Transverse colon (tissue), 4 donors: ENCODE measurements around the gene AP4S1. TPM values are rescaled to one million over a fixed set of nuclear protein-coding genes. Genes with fewer than 3 reads are reported as not detected.
A peak's percentile ranks its signal among the peaks of the same experiment; 100 is the strongest.

ENCODE experiments used
- DNase-seq: peaks from one replicate; pipeline ENCODE4 v3.0.0-alpha.2; 2019
- H3K27ac ChIP-seq, 4 donors: fragments of 200-600 bp; sonication (generic); 2 replicates each; pipeline ENCODE4 v1.5.1; 2016 to 2018; ENCODE audit warnings: inconsistent platforms in 4 of 4
- H3K27me3 ChIP-seq: fragments of 200-600 bp; sonication (generic); 2 replicates; pipeline ENCODE4 v1.5.1; 2017; ENCODE audit warnings: inconsistent platforms
- H3K36me3 ChIP-seq, 4 donors: fragments of 200-600 bp; sonication (generic); 2 replicates each; pipeline ENCODE4 v1.5.1; 2017 to 2019; ENCODE audit warnings: inconsistent platforms in 4 of 4
- H3K4me1 ChIP-seq, 4 donors: fragments of 200-600 bp; sonication (generic); 2 replicates each; pipeline ENCODE4 v1.5.1; 2017 to 2020; ENCODE audit warnings: inconsistent platforms in 4 of 4
- H3K4me3 ChIP-seq, 4 donors: fragments of 200-600 bp; sonication (generic); 1 replicate in 1 of 4; 2 replicates in 3 of 4; pipeline versions ENCODE4 v1.5.1 to v1.6.1; 2017 to 2019; ENCODE audit warnings: inconsistent platforms in 4 of 4
- H3K9me3 ChIP-seq, 2 donors: fragments of 200-600 bp; sonication (generic); 2 replicates each; pipeline ENCODE4 v1.5.1; 2017 to 2019; ENCODE audit warnings: inconsistent platforms in 2 of 2
- CTCF ChIP-seq, 5 experiments: fragments of 200-600 bp in 3 of 5; fragments of 450-650 bp in 2 of 5; sonication (generic) in 3 of 5; IDR thresholded peaks; 1 replicate in 2 of 5; 2 replicates in 3 of 5; pipeline ENCODE4 v1.5.1; 2016 to 2017; ENCODE audit warnings: antibody characterized with exemption in 5 of 5, inconsistent platforms in 3 of 5, mild to moderate bottlenecking in 2 of 5, moderate library complexity in 1 of 5
- EP300 ChIP-seq: sonication (generic); formaldehyde crosslinking; IDR thresholded peaks from one replicate; pipeline ENCODE4 v1.6.1; 2017; ENCODE audit warnings: antibody characterized with exemption, low read depth
- POLR2A ChIP-seq: fragments of 450-650 bp; IDR thresholded peaks from one replicate; pipeline ENCODE4 v1.6.1; 2016; ENCODE audit warnings: antibody characterized with exemption, mild to moderate bottlenecking, moderate library complexity
- POLR2AphosphoS5 ChIP-seq, 3 donors: sonication (generic); formaldehyde crosslinking; IDR thresholded peaks; one replicate each; pipeline ENCODE4 v1.6.1; 2016; ENCODE audit warnings: antibody characterized with exemption in 3 of 3
- WGBS, 2 donors: methylation state at CpG; one replicate each; pipeline ENCODE4 v1.1.5; 2018; ENCODE audit warnings: low coverage in 1 of 2; 5-methylcytosine and 5-hydroxymethylcytosine counted together
- in situ Hi-C, 4 donors: fragments of 200-750 bp; cut with MboI; loops; one replicate each; pipeline versions ENCODE4 v1.15.0 to v1.15.1; 2017; ENCODE audit warnings: low sequenced_read_pairs in 3 of 4, low pct_ligation_motif_present in 1 of 4, low pct_unique_long_range_greater_than_20kb in 1 of 4
- intact Hi-C: fragments of 100-400 bp; cut with DNase I; formaldehyde crosslinking; loops from one replicate; pipeline ENCODE4 v1.15.1; 2023; ENCODE audit warnings: low total_unique reads
- total RNA-seq, 4 donors: library from RNA; depleted of rRNA; stranded (reverse); fragments of >200 nt; gene quantifications; one replicate each; pipeline ENCODE4 v1.1.0, GENCODE V29; 2016

The AP4S1 gene
- total RNA-seq, 4 donors from 2014 or later = 0.60 to 9.8 (median 4.6) TPM

GRCh38 chr14:31024010-31024480, 1.4 kb upstream of the AP4S1 start:
- intact Hi-C loops (no loop called here), in situ Hi-C loops (no loop called here)
- TF ChIP-seq CTCF (IDR thresholded peaks at IDR 0.05) (no peak), POLR2A (no peak)
- DNase-seq = no peak
- Histone ChIP-seq H3K27me3 (no peaks in the 10 kb centered on the region), H3K4me1 (peaks cover 0 to 38% (median 24%) of the 10 kb centered on the region in 4 donors), H3K9me3 (no peaks in the 10 kb centered on the region), H3K27ac (peak overlapping the region; percentile 94 to 100 (median 98)), H3K36me3 (no peaks in the 10 kb centered on the region), H3K4me3 (peak overlapping the region in 2 of 4 donors; percentile 91 to 92)

DNA sequence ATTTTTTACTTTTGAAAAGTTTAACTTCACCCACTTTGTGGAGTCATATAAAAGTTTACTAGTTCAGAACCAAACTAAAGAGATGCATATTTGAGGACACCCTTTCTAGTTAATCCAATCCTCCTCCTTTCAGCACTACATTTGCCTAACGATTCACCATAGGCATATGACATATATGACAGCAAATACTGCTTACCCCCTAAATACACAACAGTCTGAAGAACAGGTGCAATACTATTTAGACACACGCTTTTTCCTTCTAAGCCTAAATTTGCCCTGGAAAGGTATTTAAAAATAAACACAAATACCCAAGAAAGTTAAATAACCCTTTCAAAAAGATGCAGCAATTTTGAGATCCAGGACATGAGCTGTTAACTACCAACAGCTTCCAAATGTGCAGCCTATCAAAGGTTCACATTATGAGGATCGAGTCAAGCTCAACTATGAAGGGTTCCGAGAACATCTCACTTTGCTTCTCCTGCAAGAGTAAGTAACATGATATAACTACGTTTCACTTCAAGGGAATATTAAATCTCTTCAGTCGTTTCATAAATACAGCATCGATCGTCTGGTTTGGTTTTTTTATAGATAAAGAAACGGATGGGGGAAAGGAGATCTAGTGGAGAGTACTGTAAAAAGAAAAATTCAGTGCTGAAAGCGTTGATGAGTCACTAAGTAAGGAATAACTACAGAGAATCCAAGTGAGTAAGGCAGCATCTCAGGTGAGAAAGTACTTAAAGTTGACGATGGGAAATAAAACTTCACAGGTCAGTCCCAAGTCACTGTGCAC, 677 bp upstream of the AP4S1 start:
- Histone ChIP-seq H3K9me3 (no peaks in the 10 kb centered on the region), H3K27me3 (no peaks in the 10 kb centered on the region), H3K4me1 (peaks cover 0 to 38% (median 24%) of the 10 kb centered on the region in 4 donors), H3K4me3 (peak overlapping the region; percentile 69 to 99 (median 92)), H3K36me3 (no peaks in the 10 kb centered on the region), H3K27ac (peak overlapping the region; percentile 94 to 100 (median 98))
- 2% methylated on average over 11 of the region's 11 CpGs for WGBS, 2 donors
- TF ChIP-seq CTCF (IDR thresholded peaks at IDR 0.05) (no peak), POLR2AphosphoS5 (IDR thresholded peaks at IDR 0.05) (peak in 1 of 3 donors; percentile 38), POLR2A (no peak)
- intact Hi-C loops (no loop called here), in situ Hi-C loops (no loop called here)
- DNase-seq = no peak

DNA sequence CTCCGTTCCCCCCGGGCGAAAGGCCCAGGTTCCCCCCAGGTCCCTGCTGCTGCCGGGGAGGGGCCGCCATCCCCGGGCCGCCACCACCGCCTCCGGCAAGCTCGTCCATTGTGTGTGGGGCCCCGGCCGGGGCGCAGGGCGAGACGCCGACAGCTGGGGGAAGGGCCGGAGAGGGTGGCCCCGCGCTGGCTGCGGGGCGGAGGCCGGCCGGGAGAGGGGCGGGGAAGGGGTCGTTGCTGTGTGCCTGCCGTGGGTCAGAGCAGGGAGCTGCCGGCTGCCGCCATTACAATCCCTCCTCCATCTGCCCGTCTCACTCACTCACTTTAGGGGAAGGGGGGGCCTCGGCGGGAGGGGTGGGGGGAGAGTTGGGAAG, 614 bp downstream of the AP4S1 start, which contains the start of gene STRN3:
STRN3 (minus strand) TSS at position 303 of the 373 bp plus-strand sequence; CDS start at position 109, 194 bp downstream.
- WGBS, 2 donors = 0% methylated on average over 9 of the region's 31 CpGs; no CpG with 5 or more reads in 1 of the 2 donors
- intact Hi-C loops (no loop called here), in situ Hi-C loops (no loop called here)
- H3K9me3 ChIP-seq = no peaks in the 10 kb centered on the region
- no peaks in the 10 kb centered on the region for H3K36me3 ChIP-seq
- TF ChIP-seq CTCF (IDR thresholded peaks at IDR 0.05) (no peak), POLR2AphosphoS5 (IDR thresholded peaks at IDR 0.05) (no peak), POLR2A (no peak), EP300 (no peak)
- peak within 1 kb of the TSS; percentile 94 to 100 (median 98) for H3K27ac ChIP-seq
- H3K4me3 ChIP-seq = peak within 1 kb of the TSS; percentile 72 to 99 (median 92)
- H3K27me3 ChIP-seq = no peaks in the 10 kb centered on the region
- DNase-seq = no peak
- H3K4me1 ChIP-seq = peaks cover 0 to 38% (median 24%) of the 10 kb centered on the region in 4 donors

DNA sequence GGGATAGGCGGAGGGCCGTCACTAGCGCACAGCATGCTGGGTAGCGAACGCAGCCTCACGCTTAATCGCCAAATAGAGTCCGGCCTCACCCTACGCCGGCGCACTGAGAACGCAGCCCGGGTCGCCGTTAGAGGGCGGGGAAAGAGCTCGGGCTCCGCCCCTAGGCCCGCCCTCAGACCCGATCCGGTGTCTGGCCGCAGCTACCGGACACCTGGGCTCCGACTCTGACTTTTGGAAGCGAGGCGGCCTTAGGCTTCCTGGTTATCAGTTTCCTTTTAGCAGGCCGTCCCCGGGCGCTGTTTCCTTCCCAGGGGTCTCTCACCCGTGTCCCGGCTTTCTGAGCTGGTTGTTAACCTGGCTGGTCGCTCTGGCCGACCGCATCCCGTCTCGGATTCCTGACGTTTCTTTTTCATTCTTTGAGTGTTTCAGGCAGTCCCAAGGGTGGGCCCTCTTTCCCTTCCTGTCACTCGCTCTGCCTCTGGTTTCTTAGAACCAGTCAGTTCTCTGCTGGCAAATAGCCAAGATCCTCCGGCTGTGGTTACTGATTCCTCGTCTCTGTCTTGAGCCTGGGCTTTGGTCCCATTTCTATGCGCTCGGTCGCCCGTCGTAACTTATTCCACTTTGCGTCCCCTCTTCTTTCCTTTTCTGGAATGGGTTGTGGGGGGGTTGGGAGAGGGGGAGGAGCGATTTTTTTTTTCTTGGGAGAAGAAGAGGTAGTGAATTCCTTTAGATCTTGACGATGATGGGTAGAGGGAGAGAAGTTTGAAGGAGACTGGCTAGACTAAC, 1.2 kb downstream of the AP4S1 start:
- TF ChIP-seq POLR2A = peak; percentile 80
- TF ChIP-seq EP300 = no peak
- peak in 1 of 5 experiments; percentile 6 for TF ChIP-seq CTCF (IDR thresholded peaks at IDR 0.05)
- peak; percentile 64 to 85 (median 84) for TF ChIP-seq POLR2AphosphoS5 (IDR thresholded peaks at IDR 0.05)
- Histone ChIP-seq H3K36me3 (no peaks in the 10 kb centered on the region), H3K4me3 (peak overlapping the region; percentile 72 to 99 (median 92)), H3K27ac (peak overlapping the region; percentile 94 to 100 (median 98)), H3K27me3 (no peaks in the 10 kb centered on the region), H3K9me3 (no peaks in the 10 kb centered on the region), H3K4me1 (peaks cover 0 to 35% (median 24%) of the 10 kb centered on the region in 4 donors)
- in situ Hi-C loops (no loop called here), intact Hi-C loops (no loop called here)
- WGBS, 2 donors = 0% methylated on average over 9 to 47 of the region's 48 CpGs
- DNase-seq = peak; percentile 97
